Endothelial cell of umbilical vein (primary cell): ENCODE data around the gene CLSTN2. TPM values are rescaled to one million over a fixed set of nuclear protein-coding genes. Genes with fewer than 3 reads are reported as not detected.

Source experiments
- BruUV-seq: library from RNA; stranded (reverse); fragments of 400-500 nt; replicated peaks from 2 replicates; lab custom pipeline; 2021; lab: Mats Ljungman, UMichigan
- CTCF ChIA-PET: fragments of 300-600, 350-600 bp; sonication (Branson Sonifier 250); formaldehyde crosslinking; loops from one replicate; lab custom pipeline; 2021; ENCODE audit warnings: antibody characterized with exemption, inconsistent platforms; lab: Charles Lee
- POLR2A ChIA-PET: fragments of 300-600, 350-600 bp; sonication (Branson Sonifier 250); formaldehyde crosslinking; loops from one replicate; lab custom pipeline; 2021; ENCODE audit warnings: antibody characterized with exemption, inconsistent platforms; lab: Charles Lee
- DNase-seq: peaks from one replicate; pipeline ENCODE4 v3.0.0-alpha.2; 2011; ENCODE audit warnings: low read depth, low spot score
- FAIRE-seq: peaks from 2 replicates; lab custom pipeline; 2011; peaks lifted over from hg19 to GRCh38; lab: Jason Lieb, UNC
- H2AFZ ChIP-seq: 2 replicates; pipeline ENCODE4 v1.6.0; 2012; ENCODE audit warnings: low read depth, low read length, control low read depth, inconsistent platforms
- H3K27ac ChIP-seq: 2 replicates; pipeline ENCODE4 v1.5.1; 2011; ENCODE audit warnings: low read depth, mild to moderate bottlenecking, control low read depth, low read length, moderate library complexity; ENCODE audit not compliant: insufficient read depth
- H3K27me3 ChIP-seq, 2 experiments: 2 replicates each; pipeline versions ENCODE4 v1.6.0 to v1.6.1; 2011; ENCODE audit warnings: low read length in 2 of 2, mixed read lengths in 1 of 2; ENCODE audit not compliant: control insufficient read depth in 2 of 2, insufficient read depth in 2 of 2
- H3K36me3 ChIP-seq, 2 experiments: 2 replicates in 1 of 2; 3 replicates in 1 of 2; pipeline ENCODE4 v1.5.1; 2011; ENCODE audit warnings: low read length in 2 of 2, mild to moderate bottlenecking in 1 of 2, moderate library complexity in 1 of 2; ENCODE audit not compliant: control insufficient read depth in 2 of 2, insufficient read depth in 2 of 2; ENCODE audit errors: extremely low read depth in 1 of 2
- H3K4me1 ChIP-seq: 3 replicates; pipeline ENCODE4 v1.5.1; 2011; ENCODE audit warnings: mild to moderate bottlenecking, low read length; ENCODE audit not compliant: control insufficient read depth, insufficient read depth; ENCODE audit errors: extremely low read depth
- H3K4me2 ChIP-seq: 2 replicates; pipeline ENCODE4 v1.6.1; 2011; ENCODE audit warnings: low read length, control low read depth, mixed read lengths; ENCODE audit not compliant: insufficient read depth
- H3K4me3 ChIP-seq, 3 experiments: fragments of 200-600 bp in 1 of 3; sonication (generic), shearing (Covaris generic) in 1 of 3; replicated peaks in 1 of 3; 2 replicates each; pipeline ENCODE4 v1.5.1; 2011 to 2016; ENCODE audit warnings: control low read depth in 3 of 3, low read length in 3 of 3, mild to moderate bottlenecking in 2 of 3, inconsistent platforms in 1 of 3, low read depth in 1 of 3, moderate library complexity in 1 of 3; ENCODE audit not compliant: insufficient read depth in 1 of 3
- H3K79me2 ChIP-seq: 2 replicates; pipeline ENCODE4 v1.6.0; 2012; ENCODE audit warnings: low read length, inconsistent platforms; ENCODE audit not compliant: control insufficient read depth, insufficient read depth
- H3K9ac ChIP-seq: replicated peaks from 2 replicates; pipeline ENCODE3; 2011; ENCODE audit warnings: low read length, control low read depth; ENCODE audit not compliant: insufficient read depth; ENCODE audit errors: extremely low read depth
- H3K9me1 ChIP-seq: replicated peaks from 3 replicates; pipeline ENCODE4 v1.6.0; 2011; ENCODE audit warnings: mild to moderate bottlenecking, low read length; ENCODE audit not compliant: control insufficient read depth, insufficient read depth; ENCODE audit errors: extremely low read depth
- H3K9me3 ChIP-seq: replicated peaks from 2 replicates; pipeline ENCODE4 v1.5.1; 2012; ENCODE audit warnings: low read length, inconsistent platforms; ENCODE audit not compliant: control insufficient read depth, insufficient read depth
- H4K20me1 ChIP-seq: replicated peaks from 2 replicates; pipeline ENCODE3; 2011; ENCODE audit warnings: mild to moderate bottlenecking, low read length; ENCODE audit not compliant: control insufficient read depth, insufficient read depth; ENCODE audit errors: extremely low read depth
- EZH2 ChIP-seq: IDR thresholded peaks from 2 replicates; pipeline ENCODE4 v1.6.1; 2012; ENCODE audit warnings: borderline replicate concordance, low read depth, mild to moderate bottlenecking, moderate library complexity, low read length, inconsistent platforms; ENCODE audit not compliant: severe bottlenecking
- FOS ChIP-seq: IDR thresholded peaks from 2 replicates; pipeline ENCODE4 v1.6.1; 2011; ENCODE audit warnings: mild to moderate bottlenecking, low read length, moderate library complexity, borderline replicate concordance; ENCODE audit not compliant: insufficient read depth
- GATA2 ChIP-seq: IDR thresholded peaks from 2 replicates; pipeline ENCODE4 v1.7.0; 2011; ENCODE audit warnings: low read depth, mild to moderate bottlenecking, moderate library complexity, mixed read lengths, low read length; ENCODE audit not compliant: insufficient read length, insufficient read depth
- JUN ChIP-seq: IDR thresholded peaks from 2 replicates; pipeline ENCODE4 v1.6.1; 2011; ENCODE audit warnings: borderline replicate concordance, low read depth; ENCODE audit not compliant: insufficient read length, insufficient read depth
- MYC ChIP-seq: IDR thresholded peaks from one replicate; pipeline ENCODE4 v1.6.1; 2011; ENCODE audit warnings: mild to moderate bottlenecking, low read depth, low read length
- POLR2A ChIP-seq: IDR thresholded peaks from 2 replicates; pipeline ENCODE4 v1.6.1; 2012; ENCODE audit warnings: low read depth, mild to moderate bottlenecking, control low read depth, low read length
- POLR2AphosphoS5 ChIP-seq: IDR thresholded peaks from 2 replicates; pipeline ENCODE4 v1.6.1; 2012; ENCODE audit warnings: low read depth, mild to moderate bottlenecking, control low read depth, low read length, moderate library complexity; ENCODE audit not compliant: insufficient read depth
- dilution Hi-C: fragments of 300-500 bp; cut with MboI; formaldehyde crosslinking; loops from one replicate; pipeline ENCODE4 v1.15.0; 2019; ENCODE audit warnings: low sequenced_read_pairs; ENCODE audit not compliant: extremely low pct_ligation_motif_present
- intact Hi-C: fragments of 100-400 bp; cut with micrococcal nuclease; formaldehyde crosslinking; loops from one replicate; pipeline ENCODE4 v1.10.0; 2022
- polyA plus RNA-seq, 4 experiments: library from polyadenylated mRNA; depleted of rRNA in 3 of 4; stranded (reverse) in 3 of 4; unstranded in 1 of 4; fragments of >200 nt; gene quantifications; 2 replicates each; pipeline versions ENCODE4 v1.2.1 to v1.2.3, GENCODE V29; 2011 to 2012; ENCODE audit warnings: missing spikeins in 1 of 4
- total RNA-seq: library from RNA; stranded (reverse); gene quantifications from 2 replicates; pipeline ENCODE4 v1.2.3, GENCODE V29; 2021
- TF ChIP-seq, protein P1 (sequence below), 2 donors: IDR thresholded peaks; 1 replicate in 1 of 2; 2 replicates in 1 of 2; pipeline ENCODE4 v1.5.1; 2011; ENCODE audit warnings: low read length in 2 of 2, mild to moderate bottlenecking in 2 of 2, moderate library complexity in 2 of 2, control low read depth in 1 of 2, inconsistent platforms in 1 of 2, low read depth in 1 of 2; ENCODE audit not compliant: insufficient read depth in 1 of 2; ENCODE audit errors: extremely low read depth in 1 of 2
- TF ChIP-seq, protein P2 (sequence below): IDR thresholded peaks from 2 replicates; pipeline ENCODE4 v1.6.1; 2011; ENCODE audit not compliant: insufficient read depth, insufficient read length

CLSTN2 gene
- total and polyA plus RNA-seq, 2 donors (not counting 3 experiments of a cell fraction or from before 2014, with no cell fraction given): 0.26 to 0.38 TPM

DNA sequence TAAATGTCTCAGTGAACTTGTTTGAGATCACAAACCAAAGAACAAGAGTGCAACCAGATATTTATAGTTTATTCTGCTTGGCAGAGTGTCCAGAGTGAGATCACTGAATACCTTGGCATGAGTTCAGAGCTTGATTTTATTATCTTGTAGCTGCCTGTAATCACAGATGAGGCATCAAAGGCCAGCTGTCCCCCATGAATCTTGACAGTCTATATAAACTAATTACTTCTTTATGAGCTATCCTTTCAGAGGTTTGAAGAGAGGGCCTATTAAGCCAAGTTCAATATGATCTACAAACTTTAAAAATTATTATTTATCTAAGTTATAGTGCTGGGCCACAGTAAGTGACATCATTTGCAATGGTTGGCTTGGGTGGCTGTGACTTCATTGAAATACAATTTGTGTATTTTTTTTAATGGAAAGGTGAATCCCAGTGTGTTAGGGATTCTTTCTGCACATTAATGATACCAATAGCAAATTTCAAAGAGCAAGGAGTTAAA is 251.5 kb downstream of the CLSTN2 start:
- intact Hi-C loops: no loop called here
- FAIRE-seq: no peak
- DNase-seq: no peak

DNA sequence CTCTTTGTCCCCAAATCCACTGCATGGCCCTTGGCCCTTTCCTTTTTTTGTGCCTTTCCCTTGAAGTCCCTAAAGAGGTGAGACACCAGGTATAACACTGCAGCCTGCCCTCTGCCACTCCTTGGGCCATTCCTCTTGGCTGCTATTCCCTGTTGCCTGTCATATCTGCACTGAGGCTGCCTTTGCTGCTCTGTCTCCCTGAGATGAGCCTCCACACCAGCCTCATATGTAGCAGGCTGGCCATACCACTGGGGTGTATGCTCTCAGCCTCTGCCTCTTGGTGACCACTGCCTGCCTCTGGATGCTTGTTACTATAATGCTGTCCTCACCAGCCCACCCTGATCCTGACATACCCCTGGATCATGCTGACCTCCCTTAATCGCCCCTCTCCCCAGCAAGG is 252.0 kb downstream of the CLSTN2 start:
- Histone ChIP-seq H3K27me3 (no peaks in the 10 kb centered on the region), H3K79me2 (no peaks in the 10 kb centered on the region), H2AFZ (no peak overlapping the region), H3K4me3 (no peak overlapping the region), H4K20me1 (no peaks in the 10 kb centered on the region), H3K9ac (no peak overlapping the region), H3K9me1 (no peaks in the 10 kb centered on the region), H3K4me1 (no peaks in the 10 kb centered on the region), H3K27ac (no peak overlapping the region), H3K36me3 (no peaks in the 10 kb centered on the region), H3K4me2 (no peak overlapping the region), H3K9me3 (no peaks in the 10 kb centered on the region)
- TF ChIP-seq JUN (no peak), EZH2 (no peak), POLR2A (no peak), GATA2 (no peak), POLR2AphosphoS5 (no peak), MYC (no peak), FOS (no peak)
- TF ChIP-seq, protein P1, sequence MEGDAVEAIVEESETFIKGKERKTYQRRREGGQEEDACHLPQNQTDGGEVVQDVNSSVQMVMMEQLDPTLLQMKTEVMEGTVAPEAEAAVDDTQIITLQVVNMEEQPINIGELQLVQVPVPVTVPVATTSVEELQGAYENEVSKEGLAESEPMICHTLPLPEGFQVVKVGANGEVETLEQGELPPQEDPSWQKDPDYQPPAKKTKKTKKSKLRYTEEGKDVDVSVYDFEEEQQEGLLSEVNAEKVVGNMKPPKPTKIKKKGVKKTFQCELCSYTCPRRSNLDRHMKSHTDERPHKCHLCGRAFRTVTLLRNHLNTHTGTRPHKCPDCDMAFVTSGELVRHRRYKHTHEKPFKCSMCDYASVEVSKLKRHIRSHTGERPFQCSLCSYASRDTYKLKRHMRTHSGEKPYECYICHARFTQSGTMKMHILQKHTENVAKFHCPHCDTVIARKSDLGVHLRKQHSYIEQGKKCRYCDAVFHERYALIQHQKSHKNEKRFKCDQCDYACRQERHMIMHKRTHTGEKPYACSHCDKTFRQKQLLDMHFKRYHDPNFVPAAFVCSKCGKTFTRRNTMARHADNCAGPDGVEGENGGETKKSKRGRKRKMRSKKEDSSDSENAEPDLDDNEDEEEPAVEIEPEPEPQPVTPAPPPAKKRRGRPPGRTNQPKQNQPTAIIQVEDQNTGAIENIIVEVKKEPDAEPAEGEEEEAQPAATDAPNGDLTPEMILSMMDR (IDR thresholded peaks at IDR 0.05; ENCODE audit: extremely low read depth in 1 of 2, insufficient read depth in 1 of 2, low read depth in 1 of 2, low read length in 2 of 2): no peak
- TF ChIP-seq, protein P2, sequence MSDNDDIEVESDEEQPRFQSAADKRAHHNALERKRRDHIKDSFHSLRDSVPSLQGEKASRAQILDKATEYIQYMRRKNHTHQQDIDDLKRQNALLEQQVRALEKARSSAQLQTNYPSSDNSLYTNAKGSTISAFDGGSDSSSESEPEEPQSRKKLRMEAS: no peak
- intact Hi-C loops (no loop called here), dilution Hi-C loops (no loop called here)
- ChIA-PET CTCF (no interaction called here), POLR2A (no interaction called here)
- no TSS peak for BruUV-seq
- no peak for FAIRE-seq
- DNase-seq: no peak

More for the DNA sequence above, 251.5 kb downstream of the CLSTN2 start:
- Histone ChIP-seq H3K9me1 (no peaks in the 10 kb centered on the region), H3K79me2 (no peaks in the 10 kb centered on the region), H3K27me3 (no peaks in the 10 kb centered on the region), H4K20me1 (no peaks in the 10 kb centered on the region), H3K9ac (no peak overlapping the region), H3K9me3 (no peaks in the 10 kb centered on the region), H3K4me1 (no peaks in the 10 kb centered on the region), H3K4me2 (no peak overlapping the region), H3K36me3 (no peaks in the 10 kb centered on the region), H3K27ac (no peak overlapping the region), H3K4me3 (no peak overlapping the region), H2AFZ (no peak overlapping the region)
- no TSS peak for BruUV-seq
- POLR2A ChIA-PET: no interaction called here
- CTCF ChIA-PET: no interaction called here
- TF ChIP-seq, protein P1 (IDR thresholded peaks at IDR 0.05; ENCODE audit: extremely low read depth in 1 of 2, insufficient read depth in 1 of 2, low read depth in 1 of 2, low read length in 2 of 2): no peak
- no peak for TF ChIP-seq POLR2A
- dilution Hi-C loops: no loop called here
